HG03571 (cell line): ENCODE measurements around the gene GSTK1.
"Not testable (repeated sequence)": the region's sequence is repeated elsewhere in the genome, so short reads cannot be mapped to it uniquely, and the experiment has no call there.

Experiments used
- ATAC-seq: cut with Tn5 transposase; IDR thresholded peaks from one replicate; pipeline ENCODE4 v1.9.1; 2021; ENCODE audit not compliant: unreplicated experiment

The GSTK1 gene

GRCh38 chr7:143263266-143264195 lies at the start of gene GSTK1:
Gene GSTK1 (plus strand): TSS chr7:143263441. CDS start chr7:143263514, 73 bp downstream.
- peak; percentile 98 for ATAC-seq

- not testable (repeated sequence) for ATAC-seq
Observed at GRCh38 chr7:143213478-143213877, 49.8 kb upstream of the GSTK1 start.

GRCh38 chr7:143214789-143215679 lies 48.2 kb upstream of the GSTK1 start:
- peak; percentile 86 for ATAC-seq

- ATAC-seq, result no peak
Observed at GRCh38 chr7:143216151-143216550, 47.1 kb upstream of the GSTK1 start.

GRCh38 chr7:143216686-143217085 lies 46.6 kb upstream of the GSTK1 start:
- no peak for ATAC-seq

- no peak for ATAC-seq
Observed at GRCh38 chr7:143217806-143218205, 45.4 kb upstream of the GSTK1 start.

GRCh38 chr7:143221286-143221685 lies 42.0 kb upstream of the GSTK1 start:
- no peak for ATAC-seq

GRCh38 chr7:143221737-143222136 lies 41.5 kb upstream of the GSTK1 start, which contains the start of gene TAS2R40:
Gene TAS2R40 (plus strand): TSS chr7:143222037. CDS start chr7:143222079, 42 bp downstream.
- ATAC-seq, result no peak

- no peak for ATAC-seq
Observed at GRCh38 chr7:143222782-143223181, 40.5 kb upstream of the GSTK1 start.

- no peak for ATAC-seq
Observed at GRCh38 chr7:143223784-143224183, 39.5 kb upstream of the GSTK1 start.

- ATAC-seq, result no peak
Observed at GRCh38 chr7:143225047-143225446, 38.2 kb upstream of the GSTK1 start.

GRCh38 chr7:143227806-143228205 lies 35.4 kb upstream of the GSTK1 start:
- no peak for ATAC-seq

GRCh38 chr7:143229054-143229790 lies 34.0 kb upstream of the GSTK1 start:
- no peak for ATAC-seq

GRCh38 chr7:143230602-143231457 lies 32.4 kb upstream of the GSTK1 start:
- ATAC-seq, result no peak

- no peak for ATAC-seq
Observed at GRCh38 chr7:143233816-143234532, 29.3 kb upstream of the GSTK1 start.

GRCh38 chr7:143234533-143234875 lies 28.7 kb upstream of the GSTK1 start:
- ATAC-seq, result no peak

- no peak for ATAC-seq
Observed at GRCh38 chr7:143235561-143235960, 27.7 kb upstream of the GSTK1 start.

- ATAC-seq, result no peak
Observed at GRCh38 chr7:143236408-143236990, 26.7 kb upstream of the GSTK1 start.

GRCh38 chr7:143237366-143237765 lies 25.9 kb upstream of the GSTK1 start:
- no peak for ATAC-seq
